Liver (tissue), 3 donors: ENCODE data around the gene SERPIND1.
"Not testable (repeated sequence)": the region's sequence is repeated elsewhere in the genome, so short reads cannot be mapped to it uniquely, and the experiment has no call there.

Experiments used
- CTCF ChIP-seq: fragments of 150-350 bp; IDR thresholded peaks from 2 replicates; pipeline ENCODE4 v1.5.1; 2017; ENCODE audit warnings: improper control_type of control experiment, low read depth, low read length; ENCODE audit not compliant: missing input control
- EGR1 ChIP-seq, 2 donors: IDR thresholded peaks; 2 replicates each; pipeline ENCODE4 v1.6.1; 2016 to 2018; ENCODE audit warnings: antibody characterized with exemption in 2 of 2, low read depth in 2 of 2
- FOXA1 ChIP-seq: IDR thresholded peaks from 2 replicates; pipeline ENCODE4 v1.6.1; 2016; ENCODE audit warnings: antibody characterized with exemption
- GABPA ChIP-seq, 2 donors: IDR thresholded peaks in 1 of 2; conservative IDR thresholded peaks in 1 of 2; 2 replicates each; pipeline ENCODE4 v1.6.1; 2016; ENCODE audit warnings: antibody characterized with exemption in 2 of 2, mild to moderate bottlenecking in 1 of 2, moderate library complexity in 1 of 2
- JUND ChIP-seq, 2 donors: IDR thresholded peaks; 2 replicates each; pipeline ENCODE4 v1.6.1; 2016; ENCODE audit warnings: antibody characterized with exemption in 2 of 2
- NR2F2 ChIP-seq: IDR thresholded peaks from 2 replicates; pipeline ENCODE4 v1.6.1; 2016; ENCODE audit warnings: antibody characterized with exemption
- RAD21 ChIP-seq, 2 donors: IDR thresholded peaks; 2 replicates each; pipeline ENCODE4 v1.6.1; 2016; ENCODE audit warnings: antibody characterized with exemption in 2 of 2, mild to moderate bottlenecking in 2 of 2
- REST ChIP-seq: IDR thresholded peaks from 2 replicates; pipeline ENCODE4 v1.6.1; 2016; ENCODE audit warnings: antibody characterized with exemption, mild to moderate bottlenecking
- RXRA ChIP-seq, 2 donors: IDR thresholded peaks; 2 replicates each; pipeline ENCODE4 v1.6.1; 2017 to 2018; ENCODE audit warnings: antibody characterized with exemption in 2 of 2, mild to moderate bottlenecking in 1 of 2
- YY1 ChIP-seq: IDR thresholded peaks from 2 replicates; pipeline ENCODE4 v1.6.1; 2016; ENCODE audit warnings: antibody characterized with exemption, mild to moderate bottlenecking
- TF ChIP-seq, protein P1 (sequence below): IDR thresholded peaks from 2 replicates; pipeline ENCODE4 v1.6.1; 2016; ENCODE audit warnings: antibody characterized with exemption
- TF ChIP-seq, protein P2 (sequence below): IDR thresholded peaks from 2 replicates; pipeline ENCODE4 v1.6.1; 2016; ENCODE audit warnings: antibody characterized with exemption
- donor health status: healthy.
- donor health status: healthy.

GRCh38 chr22:20825216-20825615, 51.3 kb downstream of the SERPIND1 start:
- TF ChIP-seq CTCF; NR2F2; REST; GABPA (IDR thresholded peaks at IDR 0.05 in 1 of 2, conservative IDR thresholded peaks at IDR 0.05 in 1 of 2); YY1; JUND (IDR thresholded peaks at IDR 0.05); RAD21 (IDR thresholded peaks at IDR 0.05); FOXA1; EGR1 (IDR thresholded peaks at IDR 0.05; ENCODE audit: low read depth in 2 of 2); RXRA (IDR thresholded peaks at IDR 0.05): not testable (repeated sequence)
- TF ChIP-seq, protein P1, sequence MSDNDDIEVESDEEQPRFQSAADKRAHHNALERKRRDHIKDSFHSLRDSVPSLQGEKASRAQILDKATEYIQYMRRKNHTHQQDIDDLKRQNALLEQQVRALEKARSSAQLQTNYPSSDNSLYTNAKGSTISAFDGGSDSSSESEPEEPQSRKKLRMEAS: not testable (repeated sequence)
- TF ChIP-seq, protein P2, sequence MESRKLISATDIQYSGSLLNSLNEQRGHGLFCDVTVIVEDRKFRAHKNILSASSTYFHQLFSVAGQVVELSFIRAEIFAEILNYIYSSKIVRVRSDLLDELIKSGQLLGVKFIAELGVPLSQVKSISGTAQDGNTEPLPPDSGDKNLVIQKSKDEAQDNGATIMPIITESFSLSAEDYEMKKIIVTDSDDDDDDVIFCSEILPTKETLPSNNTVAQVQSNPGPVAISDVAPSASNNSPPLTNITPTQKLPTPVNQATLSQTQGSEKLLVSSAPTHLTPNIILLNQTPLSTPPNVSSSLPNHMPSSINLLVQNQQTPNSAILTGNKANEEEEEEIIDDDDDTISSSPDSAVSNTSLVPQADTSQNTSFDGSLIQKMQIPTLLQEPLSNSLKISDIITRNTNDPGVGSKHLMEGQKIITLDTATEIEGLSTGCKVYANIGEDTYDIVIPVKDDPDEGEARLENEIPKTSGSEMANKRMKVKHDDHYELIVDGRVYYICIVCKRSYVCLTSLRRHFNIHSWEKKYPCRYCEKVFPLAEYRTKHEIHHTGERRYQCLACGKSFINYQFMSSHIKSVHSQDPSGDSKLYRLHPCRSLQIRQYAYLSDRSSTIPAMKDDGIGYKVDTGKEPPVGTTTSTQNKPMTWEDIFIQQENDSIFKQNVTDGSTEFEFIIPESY: not testable (repeated sequence)
